Caco-2 (cell line): ENCODE results near the gene WSB2. TPM values are rescaled to one million over a fixed set of nuclear protein-coding genes. Genes with fewer than 3 reads are reported as not detected.

Experiments used
- BruUV-seq: library from RNA; stranded (reverse); fragments of 400-500 nt; replicated peaks from 2 replicates; lab custom pipeline; 2021; lab: Mats Ljungman, UMichigan
- CTCF ChIA-PET: fragments of 300-600 bp; sonication (Branson Sonifier 250); formaldehyde crosslinking; loops from one replicate; lab custom pipeline; 2022; ENCODE audit warnings: antibody characterized with exemption; lab: Charles Lee
- POLR2A ChIA-PET: fragments of 300-600 bp; sonication (Branson Sonifier 250); formaldehyde crosslinking; loops from one replicate; lab custom pipeline; 2022; ENCODE audit warnings: antibody characterized with exemption; lab: Charles Lee
- DNase-seq, 2 experiments: peaks; one replicate each; pipeline versions ENCODE4 v3.0.0 to v3.0.0-alpha.2; 2020 to 2022
- H3K27me3 ChIP-seq: replicated peaks from 2 replicates; pipeline ENCODE4 v1.6.0; 2011; ENCODE audit warnings: low read length; ENCODE audit not compliant: control insufficient read depth, insufficient read depth
- H3K36me3 ChIP-seq: 2 replicates; pipeline ENCODE4 v1.5.1; 2011; ENCODE audit warnings: low read length; ENCODE audit not compliant: control insufficient read depth, insufficient read depth
- H3K4me1 ChIP-seq: fragments of 250-450 bp; sonication (Bioruptor Pico); 2 replicates; pipeline ENCODE4 v1.5.1; 2020; ENCODE audit warnings: mild to moderate bottlenecking
- H3K4me3 ChIP-seq: 2 replicates; pipeline ENCODE4 v1.5.1; 2011; ENCODE audit warnings: low read depth, mild to moderate bottlenecking, control low read depth, low read length
- H3K9me3 ChIP-seq: fragments of 250-450 bp; sonication (Bioruptor Pico); 2 replicates; pipeline ENCODE4 v1.5.1; 2020; ENCODE audit warnings: mild to moderate bottlenecking, moderate library complexity
- H3K27ac Mint-ChIP-seq: one replicate; pipeline ENCODE4 v1.8.0; 2022; ENCODE audit warnings: mixed read lengths; ENCODE audit not compliant: unreplicated experiment
- H3K27me3 Mint-ChIP-seq: one replicate; pipeline ENCODE4 v1.8.0; 2022; ENCODE audit warnings: mixed read lengths; ENCODE audit not compliant: insufficient read depth, unreplicated experiment
- H3K36me3 Mint-ChIP-seq: one replicate; pipeline ENCODE4 v1.8.0; 2022; ENCODE audit warnings: mild to moderate bottlenecking, mixed read lengths; ENCODE audit not compliant: insufficient read depth, unreplicated experiment
- H3K4me1 Mint-ChIP-seq: one replicate; pipeline ENCODE4 v1.8.0; 2022; ENCODE audit warnings: low read depth, mixed read lengths; ENCODE audit not compliant: unreplicated experiment
- H3K4me3 Mint-ChIP-seq: one replicate; pipeline ENCODE4 v1.8.0; 2022; ENCODE audit warnings: mild to moderate bottlenecking, moderate library complexity, mixed read lengths; ENCODE audit not compliant: unreplicated experiment
- H3K9me3 Mint-ChIP-seq: one replicate; pipeline ENCODE4 v1.8.0; 2022; ENCODE audit warnings: mixed read lengths; ENCODE audit not compliant: unreplicated experiment
- CTCF ChIP-seq, 2 experiments: fragments of 200-600 bp in 1 of 2; IDR thresholded peaks; 1 replicate in 1 of 2; 2 replicates in 1 of 2; pipeline versions ENCODE4 v1.5.1 to v1.8.0; 2011 to 2022; ENCODE audit warnings: antibody characterized with exemption in 1 of 2, control low read depth in 1 of 2, inconsistent platforms in 1 of 2, low read depth in 1 of 2, low read length in 1 of 2, mild to moderate bottlenecking in 1 of 2, moderate library complexity in 1 of 2; ENCODE audit not compliant: insufficient read depth in 1 of 2, severe bottlenecking in 1 of 2, unreplicated experiment in 1 of 2
- intact Hi-C: fragments of 100-400 bp; cut with micrococcal nuclease; formaldehyde crosslinking; loops from one replicate; pipeline ENCODE4 v1.10.0; 2022; ENCODE audit not compliant: unreplicated experiment
- total RNA-seq: library from RNA; stranded (reverse); gene quantifications from 2 replicates; pipeline ENCODE4 v1.2.3, GENCODE V29; 2022

The WSB2 gene
- total RNA-seq, 1 experiment from 2014 or later: 36.7 TPM

DNA sequence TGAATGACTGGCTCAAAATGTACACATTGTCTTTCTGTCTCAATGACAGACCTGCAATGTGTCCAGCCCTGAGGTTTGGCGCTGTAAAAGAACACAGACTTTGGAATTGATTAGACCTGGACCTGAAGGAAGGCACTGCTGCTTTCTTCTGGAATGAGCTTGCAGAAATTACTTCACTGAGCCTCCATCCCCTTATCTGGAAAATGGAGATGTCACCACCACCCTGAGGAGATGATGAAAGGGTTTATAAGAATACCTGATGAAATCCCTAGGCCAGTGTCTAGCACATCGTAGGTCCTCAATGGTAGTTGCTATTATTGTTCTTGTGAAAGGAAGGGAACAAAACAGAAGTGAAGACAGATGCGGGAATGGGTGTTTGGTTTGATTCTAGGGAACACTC is 9.7 kb upstream of the WSB2 start:
- peak in 1 of 2 experiments; percentile 34 for DNase-seq
- BruUV-seq: no TSS peak
- no peaks in the 10 kb centered on the region for H3K27me3 Mint-ChIP-seq
- H3K4me1 ChIP-seq: peaks cover 7% of the 10 kb centered on the region; the same call in 1 of the 2 replicates
- intact Hi-C loops: no loop called here
- no peaks in the 10 kb centered on the region for H3K9me3 Mint-ChIP-seq
- peaks cover 17% of the 10 kb centered on the region for H3K4me1 Mint-ChIP-seq
- peaks cover 21% of the 10 kb centered on the region for H3K36me3 Mint-ChIP-seq
- no peak overlapping the region for H3K4me3 ChIP-seq
- no peaks in the 10 kb centered on the region for H3K9me3 ChIP-seq
- no peak for TF ChIP-seq CTCF (IDR thresholded peaks at IDR 0.05; ENCODE audit: insufficient read depth in 1 of 2, low read depth in 1 of 2, low read length in 1 of 2, severe bottlenecking in 1 of 2, unreplicated experiment in 1 of 2)
- no peaks in the 10 kb centered on the region for H3K36me3 ChIP-seq
- ChIA-PET CTCF (interaction anchor here (0.7 kb wide), 1 partner anchor 34 kb away, joined by 3 read pairs; no protein-coding TSS in a partner anchor), POLR2A (no interaction called here)
- H3K4me3 Mint-ChIP-seq: peak overlapping the region; percentile 19
- peak overlapping the region; percentile 92 for H3K27ac Mint-ChIP-seq
- no peaks in the 10 kb centered on the region for H3K27me3 ChIP-seq

- H3K4me3 ChIP-seq: no peak overlapping the region
- intact Hi-C loops: no loop called here
- Mint-ChIP-seq H3K36me3 (peaks cover 27% of the 10 kb centered on the region), H3K4me3 (no peak overlapping the region), H3K27ac (no peak overlapping the region), H3K9me3 (no peaks in the 10 kb centered on the region), H3K27me3 (no peaks in the 10 kb centered on the region), H3K4me1 (peaks cover 30% of the 10 kb centered on the region)
- no peaks in the 10 kb centered on the region for H3K9me3 ChIP-seq
- no TSS peak for BruUV-seq
- H3K27me3 ChIP-seq: no peaks in the 10 kb centered on the region
- ChIA-PET POLR2A (no interaction called here), CTCF (interaction anchor here (0.7 kb wide), 1 partner anchor 9 kb away, joined by 6 read pairs; no protein-coding TSS in a partner anchor)
- no peaks in the 10 kb centered on the region for H3K36me3 ChIP-seq
- no peak for DNase-seq
- TF ChIP-seq CTCF (IDR thresholded peaks at IDR 0.05; ENCODE audit: insufficient read depth in 1 of 2, low read depth in 1 of 2, low read length in 1 of 2, severe bottlenecking in 1 of 2, unreplicated experiment in 1 of 2): no peak
- H3K4me1 ChIP-seq: peaks cover 29% of the 10 kb centered on the region
Measured at GRCh38 chr12:118068445-118068844, 7.5 kb upstream of the WSB2 start.

DNA sequence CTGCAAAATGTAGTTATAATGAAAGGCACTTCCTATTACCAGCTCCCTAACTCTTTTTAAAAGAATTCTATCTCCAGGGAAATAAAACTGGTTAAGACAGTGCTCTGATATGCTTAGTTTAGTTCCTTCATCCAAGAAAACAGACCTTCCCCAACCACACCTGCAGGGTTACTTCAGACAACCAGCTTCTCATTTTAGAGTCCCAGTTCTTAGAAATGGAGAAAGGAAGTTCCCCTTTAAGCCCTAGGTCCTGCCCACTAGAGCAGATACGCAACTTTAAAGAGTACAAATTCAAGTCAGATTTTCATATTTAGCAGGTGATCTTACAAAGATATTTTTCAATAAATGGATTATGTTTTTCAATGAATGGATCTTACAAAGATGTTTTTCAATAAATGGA is 4.4 kb upstream of the WSB2 start:
- BruUV-seq: no TSS peak
- H3K4me3 ChIP-seq: no peak overlapping the region
- Mint-ChIP-seq H3K9me3 (no peaks in the 10 kb centered on the region), H3K4me3 (no peak overlapping the region), H3K27ac (no peak overlapping the region), H3K36me3 (peaks cover 48% of the 10 kb centered on the region), H3K27me3 (no peaks in the 10 kb centered on the region), H3K4me1 (peaks cover 33% of the 10 kb centered on the region)
- no peaks in the 10 kb centered on the region for H3K27me3 ChIP-seq
- intact Hi-C loops: no loop called here
- DNase-seq: no peak
- TF ChIP-seq CTCF (IDR thresholded peaks at IDR 0.05; ENCODE audit: insufficient read depth in 1 of 2, low read depth in 1 of 2, low read length in 1 of 2, severe bottlenecking in 1 of 2, unreplicated experiment in 1 of 2): no peak
- no peaks in the 10 kb centered on the region for H3K36me3 ChIP-seq
- CTCF ChIA-PET: interaction anchor here (1.0 to 1.4 kb wide), 2 partner anchors 190 to 313 kb away, joined by 4 read pairs; no protein-coding TSS in a partner anchor
- no peaks in the 10 kb centered on the region for H3K9me3 ChIP-seq
- peaks cover 30% of the 10 kb centered on the region for H3K4me1 ChIP-seq
- POLR2A ChIA-PET: no interaction called here
